HG03571 (cell line): ENCODE measurements around the gene CYP4F22.
"Not testable (repeated sequence)": the region's sequence is repeated elsewhere in the genome, so short reads cannot be mapped to it uniquely, and the experiment has no call there.

ENCODE experiments used
- ATAC-seq: cut with Tn5 transposase; IDR thresholded peaks from one replicate; pipeline ENCODE4 v1.9.1; 2021; ENCODE audit not compliant: unreplicated experiment

CYP4F22 gene

DNA sequence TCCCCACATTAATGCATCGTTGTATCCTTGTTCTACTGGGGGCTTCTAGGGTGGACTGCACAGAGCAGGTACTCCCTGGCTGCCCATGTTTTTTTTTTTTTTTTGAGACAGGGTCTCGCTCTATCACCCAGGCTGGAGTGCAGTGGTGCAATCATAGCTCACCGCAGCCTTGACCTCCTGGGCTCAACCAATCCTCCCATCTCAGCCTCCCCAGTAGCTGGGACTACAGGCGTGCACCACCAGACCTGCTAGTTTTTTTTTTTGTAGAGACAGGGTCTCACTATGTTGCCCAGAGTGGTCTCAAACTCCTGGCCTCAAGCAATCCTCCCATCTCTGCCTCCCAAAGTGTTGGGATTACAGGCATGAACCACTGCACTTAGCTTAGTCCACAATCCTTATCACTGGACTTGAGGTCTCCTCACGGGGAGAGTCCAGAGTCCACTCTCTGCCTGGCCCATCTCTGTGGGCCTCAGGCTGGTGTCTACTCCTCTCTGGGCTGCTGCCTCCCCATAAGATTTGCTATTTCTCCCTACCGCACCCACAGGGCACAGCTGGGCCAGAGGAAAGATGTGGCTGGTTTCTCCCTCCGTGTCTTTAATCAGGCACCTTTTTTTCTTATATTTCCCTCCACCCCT lies 56.3 kb downstream of the CYP4F22 start:
- ATAC-seq, result no peak

DNA sequence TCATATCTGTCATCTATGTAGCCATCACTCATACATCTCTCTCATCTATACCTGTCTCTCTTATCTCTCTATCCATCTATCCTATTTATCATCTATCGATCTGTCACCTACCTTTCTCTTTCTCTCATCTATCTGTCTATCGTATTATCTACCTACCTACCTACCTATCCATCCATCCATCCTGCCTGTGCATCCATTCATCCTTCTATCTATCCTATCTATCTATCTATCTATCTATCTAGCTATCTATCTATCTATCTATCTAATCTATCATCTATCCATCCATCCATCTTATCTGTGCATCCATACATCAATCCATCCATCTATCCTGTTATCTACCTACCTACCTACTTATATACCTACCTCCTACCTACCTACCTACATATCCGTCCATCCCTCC lies 62.1 kb downstream of the CYP4F22 start:
- no peak for ATAC-seq

DNA sequence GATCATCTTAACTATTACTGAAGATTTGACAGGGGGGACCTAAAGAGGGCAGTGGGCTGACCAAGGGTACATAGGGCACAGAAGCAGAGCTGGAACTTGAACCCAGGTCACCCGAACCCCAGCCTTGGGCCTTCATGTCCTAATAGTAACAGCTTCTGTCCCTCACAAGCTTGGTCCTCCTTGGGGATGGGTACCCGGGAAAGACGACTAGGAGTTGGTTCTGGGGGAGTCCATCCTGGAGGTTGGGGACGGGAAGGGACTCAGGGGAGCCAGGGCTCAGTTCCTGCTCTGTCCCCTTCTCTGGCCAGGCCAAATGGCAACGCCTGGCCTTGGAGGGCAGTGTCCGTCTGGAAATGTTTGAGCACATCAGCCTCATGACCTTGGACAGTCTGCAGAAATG lies 67.1 kb downstream of the CYP4F22 start:
- ATAC-seq, result no peak

DNA sequence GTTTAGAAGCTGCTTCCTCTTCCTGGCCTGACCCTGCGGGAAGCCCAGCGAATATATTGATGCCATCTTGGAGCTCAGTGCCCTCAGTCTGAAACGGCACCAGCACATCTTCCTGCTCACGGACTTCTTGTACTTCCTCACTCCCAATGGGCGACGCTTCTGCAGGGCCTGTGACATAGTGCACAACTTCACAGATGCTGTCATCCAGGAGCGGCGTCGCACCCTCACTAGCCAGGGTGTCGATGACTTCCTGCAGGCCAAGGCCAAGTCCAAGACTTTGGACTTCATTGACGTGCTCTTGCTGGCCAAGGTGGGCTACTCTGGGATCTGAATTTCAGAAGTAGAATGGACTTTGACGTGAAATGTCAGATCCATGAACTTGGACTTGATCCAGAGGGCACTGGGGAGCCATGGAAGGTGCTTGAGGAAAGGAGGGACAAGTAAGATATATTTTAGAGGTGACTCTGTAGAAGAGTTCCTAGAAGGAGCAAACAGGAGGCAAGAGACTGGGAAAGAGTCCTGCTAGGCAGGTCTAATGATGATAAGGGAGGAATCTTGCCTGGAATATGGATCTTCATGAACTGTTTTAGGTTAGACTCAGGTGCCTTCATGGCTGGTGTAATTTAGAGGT lies 68.3 kb downstream of the CYP4F22 start:
- no peak for ATAC-seq

DNA sequence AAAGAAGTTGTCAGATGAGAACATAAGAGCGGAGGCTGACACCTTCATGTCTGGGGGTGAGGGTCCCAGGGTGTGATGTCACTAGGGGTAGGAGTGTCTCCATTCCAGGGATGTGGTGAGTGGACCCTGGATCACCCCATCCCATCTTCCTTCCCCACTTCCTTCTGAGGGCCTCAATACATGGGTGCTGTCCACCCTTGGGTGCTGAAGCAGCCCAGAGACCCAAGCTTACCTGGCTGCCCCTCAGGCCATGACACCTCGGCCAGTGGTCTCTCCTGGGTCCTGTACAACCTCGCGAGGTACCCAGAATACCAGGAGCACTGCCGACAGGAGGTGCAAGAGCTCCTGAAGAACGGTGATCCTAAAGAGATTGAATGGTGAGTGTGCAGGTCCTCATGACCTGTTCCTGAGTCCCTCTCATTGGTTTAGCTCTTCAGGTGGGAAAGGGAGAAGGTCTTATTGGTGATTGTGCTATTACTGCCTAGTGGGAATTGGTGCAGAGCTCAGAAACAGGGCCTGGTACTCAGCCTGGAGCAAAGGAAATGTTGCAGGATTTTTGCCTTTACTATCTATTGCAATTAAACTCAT lies 69.0 kb downstream of the CYP4F22 start:
- no peak for ATAC-seq

DNA sequence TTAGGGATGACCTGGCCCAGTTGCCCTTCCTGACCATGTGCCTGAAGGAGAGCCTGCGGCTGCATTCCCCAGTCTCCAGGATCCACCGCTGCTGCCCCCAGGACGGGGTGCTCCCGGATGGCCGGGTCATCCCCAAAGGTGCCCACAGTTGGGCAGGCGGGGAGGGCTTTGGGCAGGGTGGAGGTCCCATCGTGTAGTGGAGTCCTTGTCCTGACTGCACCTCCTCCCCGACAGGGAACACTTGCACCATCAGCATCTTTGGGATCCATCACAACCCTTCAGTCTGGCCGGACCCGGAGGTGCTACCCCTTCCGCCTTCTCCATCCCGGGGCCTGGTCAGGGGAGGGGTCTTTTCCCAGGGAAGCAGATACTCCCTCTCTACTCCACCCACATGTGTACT lies 75.0 kb downstream of the CYP4F22 start:
- ATAC-seq, result no peak

DNA sequence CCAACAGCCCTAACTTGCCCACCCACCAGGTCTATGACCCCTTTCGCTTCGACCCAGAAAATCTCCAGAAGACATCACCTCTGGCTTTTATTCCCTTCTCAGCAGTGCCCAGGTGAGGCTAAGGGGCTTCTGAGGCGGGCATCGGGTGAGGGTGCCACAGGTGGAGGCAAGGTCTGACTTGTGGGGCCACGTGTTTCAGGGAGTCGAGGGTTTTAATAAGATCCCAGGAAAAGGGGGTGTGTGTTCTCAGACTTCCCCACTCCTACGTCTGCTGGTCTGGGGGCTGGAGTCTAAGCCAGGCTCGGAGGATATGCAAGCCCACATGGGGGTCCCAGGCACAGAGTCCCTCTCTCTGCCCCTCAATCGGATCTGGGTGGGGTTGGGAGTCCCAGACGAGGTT lies 75.8 kb downstream of the CYP4F22 start:
- no peak for ATAC-seq

DNA sequence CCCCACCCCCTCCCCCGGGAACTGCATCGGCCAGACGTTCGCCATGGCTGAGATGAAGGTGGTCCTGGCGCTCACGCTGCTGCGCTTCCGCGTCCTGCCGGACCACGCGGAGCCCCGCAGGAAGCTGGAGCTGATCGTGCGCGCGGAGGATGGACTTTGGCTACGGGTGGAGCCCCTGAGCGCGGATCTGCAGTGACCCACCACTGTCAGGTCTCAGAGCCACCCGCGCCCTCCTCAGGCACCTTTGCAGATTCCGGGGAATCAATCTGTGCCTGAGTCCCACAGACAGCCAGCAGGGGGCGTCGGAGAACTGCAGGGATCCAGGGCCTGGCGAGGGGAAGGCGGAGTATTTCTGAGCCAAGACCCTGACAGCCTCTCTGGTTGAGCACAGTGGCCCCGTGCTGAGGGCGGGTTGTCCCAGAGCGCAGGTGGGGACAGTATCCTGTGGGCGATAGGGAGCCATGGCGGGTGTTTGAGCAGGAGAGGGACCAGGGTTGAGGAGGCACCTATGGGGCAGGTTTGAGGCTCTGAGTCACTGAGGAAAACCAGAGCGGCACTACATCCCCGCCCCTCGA lies 76.3 kb downstream of the CYP4F22 start:
- ATAC-seq, result no peak

DNA sequence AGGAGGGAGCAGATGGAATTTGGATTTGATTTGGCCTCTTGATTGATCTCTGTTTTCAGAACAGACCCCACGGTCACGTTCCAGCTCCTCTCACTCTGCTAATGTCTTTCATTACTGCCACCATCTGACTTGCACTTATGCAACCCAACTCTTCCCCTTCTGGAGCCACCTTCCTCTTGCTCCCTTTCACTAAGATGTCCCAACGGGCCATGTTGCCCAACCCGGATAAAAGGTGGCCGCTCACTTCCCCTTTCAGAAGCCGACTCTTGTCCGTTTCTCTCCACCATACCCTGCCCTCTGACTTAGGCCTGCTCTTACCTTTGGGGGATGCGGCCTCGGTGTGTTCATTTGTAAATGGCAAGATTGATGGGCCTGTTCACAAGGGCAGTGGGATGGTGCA lies 79.3 kb downstream of the CYP4F22 start:
- no peak for ATAC-seq

DNA sequence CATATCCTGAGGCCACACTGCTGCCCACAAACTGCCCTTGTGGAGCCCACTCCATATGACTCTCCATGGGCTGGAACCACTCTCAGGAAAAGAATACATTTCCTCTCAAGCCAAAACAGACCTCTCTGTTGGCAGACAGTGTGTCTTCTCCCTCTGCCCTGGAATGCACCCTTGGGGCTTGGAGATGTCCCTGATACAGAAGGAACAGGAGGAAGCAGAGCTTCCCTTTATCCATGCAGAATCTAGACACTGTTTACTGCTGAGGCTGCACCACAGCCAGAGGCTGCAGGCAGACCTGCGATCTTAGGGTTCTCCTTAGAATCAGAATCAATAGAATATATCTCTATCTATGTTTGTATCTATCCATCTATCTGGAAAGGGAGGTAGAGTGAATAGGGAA lies 79.9 kb downstream of the CYP4F22 start:
- ATAC-seq, result no peak

DNA sequence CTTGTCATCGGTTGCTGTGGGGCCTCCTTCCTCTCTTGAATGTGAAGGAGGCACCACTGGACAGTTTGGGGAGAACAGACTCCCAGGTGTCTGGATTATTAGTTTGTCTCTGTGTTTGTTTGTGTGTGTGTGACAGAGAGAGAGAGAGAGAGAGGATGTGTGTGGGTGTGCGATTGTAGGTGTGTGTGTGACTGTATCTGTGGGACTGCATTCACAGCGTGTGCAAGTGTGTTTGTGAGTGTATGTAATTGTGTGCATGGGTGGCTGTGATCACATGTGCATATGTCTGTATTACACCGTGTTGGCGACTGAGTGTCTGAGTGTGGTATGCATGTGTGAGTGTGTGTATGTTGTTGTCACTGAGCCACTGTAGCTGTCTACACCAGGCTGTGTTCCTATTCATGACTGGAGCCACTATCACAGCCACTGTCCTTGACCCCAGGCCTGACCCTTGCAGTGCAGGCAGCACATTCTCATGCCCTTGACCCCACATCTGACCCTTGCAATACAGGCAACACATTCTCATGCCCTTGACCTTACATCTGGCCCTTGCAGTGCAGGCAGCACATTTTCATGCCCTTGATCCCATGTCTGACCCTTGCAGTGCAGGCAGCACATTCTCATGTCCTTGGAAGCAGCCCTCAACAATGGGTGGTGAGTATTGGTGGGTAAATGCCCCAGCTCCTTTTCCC lies 81.6 kb downstream of the CYP4F22 start:
- ATAC-seq, result no peak

DNA sequence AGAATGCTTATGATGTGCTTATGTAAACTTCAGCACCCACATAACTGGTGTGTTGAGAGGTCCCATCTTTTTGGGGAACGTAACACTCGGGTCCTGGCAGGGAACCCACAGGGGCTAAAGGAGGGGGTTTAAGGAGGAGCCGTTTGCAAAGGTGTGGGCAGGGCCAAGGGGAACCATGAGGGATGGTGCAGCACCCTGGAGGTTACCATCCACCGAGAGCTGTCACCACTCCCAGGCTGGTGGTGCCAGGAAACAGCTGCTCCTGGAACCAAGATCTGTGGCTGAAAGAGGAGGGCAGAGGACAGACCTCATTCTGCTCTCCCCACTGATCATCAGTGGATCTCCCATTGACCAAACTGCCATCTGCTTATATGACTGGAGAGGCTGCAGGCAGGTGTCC lies 83.5 kb downstream of the CYP4F22 start:
- no peak for ATAC-seq

DNA sequence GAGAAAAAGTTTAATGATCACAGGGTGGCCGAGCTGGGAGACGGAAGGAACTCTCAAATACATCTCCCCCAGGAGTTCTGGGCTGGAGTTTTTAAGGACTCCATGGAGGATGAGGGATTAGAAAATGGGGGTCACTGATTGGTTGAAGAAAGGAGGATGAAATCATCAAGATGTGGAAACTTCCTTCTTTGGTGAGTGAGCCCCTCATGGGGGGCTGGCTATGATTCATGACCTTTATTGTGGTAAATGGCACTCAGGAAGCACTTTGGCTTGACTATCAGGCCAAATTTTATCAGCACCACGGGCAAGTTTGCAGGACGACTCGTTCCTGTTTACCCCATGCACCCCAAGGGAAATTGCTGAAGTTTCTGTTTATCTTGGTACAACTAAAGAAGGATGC lies 84.2 kb downstream of the CYP4F22 start:
- ATAC-seq, result not testable (repeated sequence)

DNA sequence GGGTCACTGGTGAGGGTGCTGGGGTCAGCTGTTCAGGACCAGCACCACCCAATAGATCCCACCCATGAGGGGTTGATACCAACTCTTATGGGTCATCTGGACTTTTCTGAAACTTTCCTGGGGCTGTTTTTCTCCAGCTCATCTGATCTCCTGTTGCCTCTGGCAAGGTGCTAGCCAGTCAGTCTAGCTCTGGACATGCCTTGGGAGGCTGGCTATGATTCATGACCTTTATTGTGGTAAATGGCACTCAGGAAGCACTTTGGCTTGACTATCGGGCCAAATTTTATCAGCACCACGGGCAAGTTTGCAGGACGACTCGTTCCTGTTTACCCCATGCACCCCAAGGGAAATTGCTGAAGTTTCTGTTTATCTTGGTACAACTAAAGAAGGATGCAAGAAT lies 85.4 kb downstream of the CYP4F22 start:
- not testable (repeated sequence) for ATAC-seq

DNA sequence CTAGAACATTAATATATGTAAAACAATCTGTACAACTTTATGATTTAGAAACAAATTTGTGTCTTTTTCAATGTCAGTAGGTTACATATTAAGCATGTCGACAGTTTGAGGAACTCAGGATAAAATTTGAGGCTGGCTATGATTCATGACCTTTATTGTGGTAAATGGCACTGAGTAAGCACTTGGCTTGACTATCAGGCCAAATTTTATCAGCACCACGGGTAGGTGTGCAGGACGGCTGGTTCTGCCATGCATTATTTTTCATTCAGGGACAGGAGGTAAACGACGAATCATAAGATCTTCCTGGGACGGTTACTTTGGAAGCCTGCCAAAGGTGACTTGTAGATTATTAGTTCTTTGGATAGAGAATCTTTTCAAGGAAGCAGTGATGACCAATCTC lies 86.7 kb downstream of the CYP4F22 start:
- no peak for ATAC-seq
